HG02970 (cell line): ENCODE data around the gene BCL2L14.
"Not testable (repeated sequence)": the region's sequence is repeated elsewhere in the genome, so short reads cannot be mapped to it uniquely, and the experiment has no call there.

Experiments
- ATAC-seq: cut with Tn5 transposase; IDR thresholded peaks from one replicate; pipeline ENCODE4 v1.9.1; 2021; ENCODE audit warnings: mild to moderate bottlenecking, moderate library complexity, moderate number of reproducible peaks; ENCODE audit not compliant: unreplicated experiment, low FRiP score

Gene BCL2L14

GRCh38 chr12:12098691-12099015 lies 27.9 kb downstream of the BCL2L14 start:
- ATAC-seq: no peak

GRCh38 chr12:12099102-12099501 lies 28.4 kb downstream of the BCL2L14 start:
- no peak for ATAC-seq

- ATAC-seq: no peak
Measured at GRCh38 chr12:12107678-12108077, 36.9 kb downstream of the BCL2L14 start.

GRCh38 chr12:12108441-12109058 lies 37.8 kb downstream of the BCL2L14 start:
- no peak for ATAC-seq

- ATAC-seq: not testable (repeated sequence)
Measured at GRCh38 chr12:12110923-12111555, 40.3 kb downstream of the BCL2L14 start.

- ATAC-seq: no peak
Measured at GRCh38 chr12:12115514-12115913, 44.8 kb downstream of the BCL2L14 start.

GRCh38 chr12:12116677-12117076 lies 45.9 kb downstream of the BCL2L14 start:
- no peak for ATAC-seq

- no peak for ATAC-seq
Measured at GRCh38 chr12:12121061-12121460, 50.3 kb downstream of the BCL2L14 start.

GRCh38 chr12:12123036-12123604 lies 52.4 kb downstream of the BCL2L14 start:
- no peak for ATAC-seq

- no peak for ATAC-seq
Measured at GRCh38 chr12:12126551-12126950, 55.8 kb downstream of the BCL2L14 start.

GRCh38 chr12:12127304-12127703 lies 56.6 kb downstream of the BCL2L14 start:
- ATAC-seq: no peak

- ATAC-seq: no peak
Measured at GRCh38 chr12:12128670-12129069, 57.9 kb downstream of the BCL2L14 start.

GRCh38 chr12:12133259-12133658 lies 62.5 kb downstream of the BCL2L14 start:
- ATAC-seq: no peak

- no peak for ATAC-seq
Measured at GRCh38 chr12:12133785-12134184, 63.0 kb downstream of the BCL2L14 start.

GRCh38 chr12:12138203-12139154 lies 67.7 kb downstream of the BCL2L14 start:
- ATAC-seq: no peak

GRCh38 chr12:12141000-12141399 lies 70.3 kb downstream of the BCL2L14 start:
- no peak for ATAC-seq

- not testable (repeated sequence) for ATAC-seq
Measured at GRCh38 chr12:12144531-12144930, 73.8 kb downstream of the BCL2L14 start.

GRCh38 chr12:12147111-12147510 lies 76.4 kb downstream of the BCL2L14 start:
- no peak for ATAC-seq
